GM19328 (cell line): ENCODE results near the gene NAT8.
"Not testable (repeated sequence)": the region's sequence is repeated elsewhere in the genome, so short reads cannot be mapped to it uniquely, and the experiment has no call there.

ENCODE experiments used
- ATAC-seq: cut with Tn5 transposase; IDR thresholded peaks from one replicate; pipeline ENCODE4 v1.9.1; 2021; ENCODE audit warnings: mild to moderate bottlenecking, moderate library complexity; ENCODE audit not compliant: unreplicated experiment

NAT8 gene

GRCh38 chr2:73638429-73638828, 3.8 kb downstream of the NAT8 start:
- no peak for ATAC-seq

- not testable (repeated sequence) for ATAC-seq
Measured at GRCh38 chr2:73636977-73637376, 5.2 kb downstream of the NAT8 start.

- not testable (repeated sequence) for ATAC-seq
Measured at GRCh38 chr2:73630662-73631266, 11.5 kb downstream of the NAT8 start.

GRCh38 chr2:73628493-73628892, 13.7 kb downstream of the NAT8 start:
- peak; percentile 67 for ATAC-seq

- ATAC-seq, result not testable (repeated sequence)
Measured at GRCh38 chr2:73626237-73626636, 16.0 kb downstream of the NAT8 start.

GRCh38 chr2:73624625-73625024, 17.6 kb downstream of the NAT8 start:
- ATAC-seq, result not testable (repeated sequence)

- not testable (repeated sequence) for ATAC-seq
Measured at GRCh38 chr2:73624036-73624435, 18.2 kb downstream of the NAT8 start.

- not testable (repeated sequence) for ATAC-seq
Measured at GRCh38 chr2:73619925-73620324, 22.3 kb downstream of the NAT8 start.

- no peak for ATAC-seq
Measured at GRCh38 chr2:73614997-73615396, 27.2 kb downstream of the NAT8 start.

- no peak for ATAC-seq
Measured at GRCh38 chr2:73614105-73614504, 28.1 kb downstream of the NAT8 start.

- no peak for ATAC-seq
Measured at GRCh38 chr2:73611867-73612266, 30.4 kb downstream of the NAT8 start.

- no peak for ATAC-seq
Measured at GRCh38 chr2:73611193-73611592, 31.0 kb downstream of the NAT8 start.

- ATAC-seq, result no peak
Measured at GRCh38 chr2:73610111-73610510, 32.1 kb downstream of the NAT8 start.

- not testable (repeated sequence) for ATAC-seq
Measured at GRCh38 chr2:73604589-73604988, 37.6 kb downstream of the NAT8 start.

GRCh38 chr2:73603099-73603588, 39.1 kb downstream of the NAT8 start:
- ATAC-seq, result not testable (repeated sequence)

GRCh38 chr2:73601780-73602179, 40.4 kb downstream of the NAT8 start:
- ATAC-seq, result no peak

GRCh38 chr2:73594251-73594650, 48.0 kb downstream of the NAT8 start:
- no peak for ATAC-seq

GRCh38 chr2:73593680-73594079, 48.5 kb downstream of the NAT8 start:
- ATAC-seq, result no peak
